Neural cell (in vitro differentiated cells): ENCODE results near the gene SLC25A21. TPM values are rescaled to one million over a fixed set of nuclear protein-coding genes. Genes with fewer than 3 reads are reported as not detected.

Experiments used
- H2AFZ ChIP-seq: fragments of 200-600, 300-800 bp; sonication (generic), shearing (Covaris generic); 2 replicates; pipeline ENCODE4 v1.6.0; 2014; ENCODE audit warnings: low read depth, mild to moderate bottlenecking, antibody characterized with exemption, low read length, moderate library complexity
- H3F3A ChIP-seq: fragments of 200-600 bp; shearing (Covaris generic); 2 replicates; pipeline ENCODE4 v1.6.1; 2016; ENCODE audit warnings: mild to moderate bottlenecking, moderate library complexity, mixed read lengths, antibody characterized with exemption, low read length; ENCODE audit not compliant: insufficient read depth, poor library complexity, severe bottlenecking
- H3K27ac ChIP-seq: fragments of 200-600, 300-800 bp; sonication (generic), shearing (Covaris generic); 2 replicates; pipeline ENCODE4 v1.5.1; 2014; ENCODE audit warnings: mild to moderate bottlenecking, low read length, moderate library complexity
- H3K27me3 ChIP-seq: fragments of 300-800, 200-600 bp; sonication (generic), shearing (Covaris generic); 2 replicates; pipeline ENCODE4 v1.6.0; 2014; ENCODE audit warnings: mild to moderate bottlenecking, low read depth, low read length, moderate library complexity; ENCODE audit not compliant: insufficient read depth
- H3K36me3 ChIP-seq: fragments of 300-800, 200-600 bp; sonication (generic), shearing (Covaris generic); 2 replicates; pipeline ENCODE4 v1.5.1; 2014; ENCODE audit warnings: mild to moderate bottlenecking, antibody characterized with exemption, low read length, moderate library complexity; ENCODE audit not compliant: insufficient read depth
- H3K4me2 ChIP-seq: fragments of 300-800, 200-600 bp; sonication (generic), shearing (Covaris generic); 2 replicates; pipeline ENCODE4 v1.6.0; 2014; ENCODE audit warnings: mild to moderate bottlenecking, low read length
- H3K4me3 ChIP-seq: fragments of 300-800, 200-600 bp; sonication (generic), shearing (Covaris generic); 2 replicates; pipeline ENCODE4 v1.5.1; 2014; ENCODE audit warnings: mild to moderate bottlenecking, low read length, moderate library complexity
- H3K79me2 ChIP-seq: fragments of 200-600 bp; shearing (Covaris generic); replicated peaks from 2 replicates; pipeline ENCODE4 v1.6.0; 2014; ENCODE audit warnings: mild to moderate bottlenecking, low read length, moderate library complexity; ENCODE audit not compliant: insufficient read depth
- H3K9ac ChIP-seq: fragments of 300-800, 200-600 bp; sonication (generic), shearing (Covaris generic); 2 replicates; pipeline ENCODE4 v1.6.1; 2016; ENCODE audit warnings: mild to moderate bottlenecking, low read length, mixed read lengths
- H3K9me2 ChIP-seq: fragments of 200-600 bp; shearing (Covaris generic); 2 replicates; pipeline ENCODE4 v1.6.1; 2016; ENCODE audit warnings: mild to moderate bottlenecking, low read length, mixed read lengths; ENCODE audit not compliant: insufficient read depth
- H3K9me3 ChIP-seq: fragments of 200-600, 300-800 bp; sonication (generic), shearing (Covaris generic); 2 replicates; pipeline ENCODE4 v1.6.1; 2016; ENCODE audit warnings: mild to moderate bottlenecking, mixed run types, low read length, moderate library complexity, mixed read lengths
- H4K20me1 ChIP-seq: fragments of 200-600 bp; shearing (Covaris generic); 2 replicates; pipeline ENCODE4 v1.6.1; 2016; ENCODE audit warnings: mild to moderate bottlenecking, mixed run types; ENCODE audit not compliant: insufficient read depth
- EP300 ChIP-seq: fragments of 450-650 bp; conservative IDR thresholded peaks from 2 replicates; pipeline ENCODE4 v1.6.1; 2014; ENCODE audit warnings: antibody characterized with exemption, mild to moderate bottlenecking, moderate library complexity; ENCODE audit not compliant: poor library complexity, severe bottlenecking
- EZH2 ChIP-seq: fragments of 200-600, 300-800 bp; shearing (Covaris generic), sonication (generic); IDR thresholded peaks from 2 replicates; pipeline ENCODE4 v1.6.1; 2014; ENCODE audit warnings: antibody characterized with exemption, low read length, borderline replicate concordance, mild to moderate bottlenecking; ENCODE audit not compliant: insufficient read depth, poor library complexity, severe bottlenecking
- MXI1 ChIP-seq: fragments of 450-650 bp; conservative IDR thresholded peaks from 2 replicates; pipeline ENCODE4 v1.6.1; 2014; ENCODE audit warnings: antibody characterized with exemption, mild to moderate bottlenecking; ENCODE audit not compliant: poor library complexity, severe bottlenecking
- POLR2AphosphoS5 ChIP-seq: IDR thresholded peaks from 2 replicates; pipeline ENCODE4 v1.6.1; 2012
- RAD21 ChIP-seq: fragments of 450-650 bp; conservative IDR thresholded peaks from 2 replicates; pipeline ENCODE4 v1.6.1; 2014; ENCODE audit warnings: antibody characterized with exemption, mild to moderate bottlenecking, moderate library complexity
- SMC3 ChIP-seq: fragments of 450-650 bp; conservative IDR thresholded peaks from 2 replicates; pipeline ENCODE4 v1.6.1; 2014; ENCODE audit warnings: antibody characterized with exemption, mild to moderate bottlenecking, moderate library complexity; ENCODE audit not compliant: poor library complexity
- TAF1 ChIP-seq: IDR thresholded peaks from 2 replicates; pipeline ENCODE4 v1.6.1; 2012; ENCODE audit warnings: low read depth
- polyA plus RNA-seq: library from polyadenylated mRNA; depleted of rRNA; stranded (reverse); fragments of >200 nt; gene quantifications from 2 replicates; pipeline ENCODE4 v1.2.3, GENCODE V29; 2014
- TF ChIP-seq, protein P1 (sequence below): IDR thresholded peaks from 2 replicates; pipeline ENCODE4 v1.6.1; 2012; ENCODE audit warnings: borderline replicate concordance
- TF ChIP-seq, protein P2 (sequence below): fragments of 450-650 bp; IDR thresholded peaks from 2 replicates; pipeline ENCODE4 v1.5.1; 2014; ENCODE audit warnings: antibody characterized with exemption, mild to moderate bottlenecking, moderate library complexity; ENCODE audit not compliant: poor library complexity, severe bottlenecking

The SLC25A21 gene
- polyA plus RNA-seq, 1 donor from 2014 or later, result 0.35 TPM

DNA sequence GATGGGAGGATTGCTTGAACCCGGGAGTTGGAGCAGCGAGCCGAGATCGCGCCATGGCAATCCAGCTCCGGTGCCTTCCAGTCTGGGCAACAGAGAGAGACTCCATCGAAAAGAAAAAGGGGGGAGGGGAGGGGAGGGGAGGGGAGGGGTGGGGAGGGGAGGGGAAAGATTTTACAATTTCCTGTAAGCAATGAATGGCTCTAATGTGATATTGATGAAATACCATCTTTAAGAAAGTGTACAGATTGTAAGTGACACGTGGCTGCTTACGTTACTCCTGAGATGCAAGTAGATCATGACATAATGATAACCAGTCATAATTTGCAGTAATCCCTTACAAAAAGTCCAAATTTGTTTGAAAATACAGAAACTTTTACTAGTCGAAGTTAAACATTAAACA, 1.4 kb downstream of the SLC25A21 start:
- H3K79me2 ChIP-seq, result no peaks in the 10 kb centered on the region
- TF ChIP-seq, protein P1, sequence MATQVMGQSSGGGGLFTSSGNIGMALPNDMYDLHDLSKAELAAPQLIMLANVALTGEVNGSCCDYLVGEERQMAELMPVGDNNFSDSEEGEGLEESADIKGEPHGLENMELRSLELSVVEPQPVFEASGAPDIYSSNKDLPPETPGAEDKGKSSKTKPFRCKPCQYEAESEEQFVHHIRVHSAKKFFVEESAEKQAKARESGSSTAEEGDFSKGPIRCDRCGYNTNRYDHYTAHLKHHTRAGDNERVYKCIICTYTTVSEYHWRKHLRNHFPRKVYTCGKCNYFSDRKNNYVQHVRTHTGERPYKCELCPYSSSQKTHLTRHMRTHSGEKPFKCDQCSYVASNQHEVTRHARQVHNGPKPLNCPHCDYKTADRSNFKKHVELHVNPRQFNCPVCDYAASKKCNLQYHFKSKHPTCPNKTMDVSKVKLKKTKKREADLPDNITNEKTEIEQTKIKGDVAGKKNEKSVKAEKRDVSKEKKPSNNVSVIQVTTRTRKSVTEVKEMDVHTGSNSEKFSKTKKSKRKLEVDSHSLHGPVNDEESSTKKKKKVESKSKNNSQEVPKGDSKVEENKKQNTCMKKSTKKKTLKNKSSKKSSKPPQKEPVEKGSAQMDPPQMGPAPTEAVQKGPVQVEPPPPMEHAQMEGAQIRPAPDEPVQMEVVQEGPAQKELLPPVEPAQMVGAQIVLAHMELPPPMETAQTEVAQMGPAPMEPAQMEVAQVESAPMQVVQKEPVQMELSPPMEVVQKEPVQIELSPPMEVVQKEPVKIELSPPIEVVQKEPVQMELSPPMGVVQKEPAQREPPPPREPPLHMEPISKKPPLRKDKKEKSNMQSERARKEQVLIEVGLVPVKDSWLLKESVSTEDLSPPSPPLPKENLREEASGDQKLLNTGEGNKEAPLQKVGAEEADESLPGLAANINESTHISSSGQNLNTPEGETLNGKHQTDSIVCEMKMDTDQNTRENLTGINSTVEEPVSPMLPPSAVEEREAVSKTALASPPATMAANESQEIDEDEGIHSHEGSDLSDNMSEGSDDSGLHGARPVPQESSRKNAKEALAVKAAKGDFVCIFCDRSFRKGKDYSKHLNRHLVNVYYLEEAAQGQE, result no peak
- TF ChIP-seq, protein P2, sequence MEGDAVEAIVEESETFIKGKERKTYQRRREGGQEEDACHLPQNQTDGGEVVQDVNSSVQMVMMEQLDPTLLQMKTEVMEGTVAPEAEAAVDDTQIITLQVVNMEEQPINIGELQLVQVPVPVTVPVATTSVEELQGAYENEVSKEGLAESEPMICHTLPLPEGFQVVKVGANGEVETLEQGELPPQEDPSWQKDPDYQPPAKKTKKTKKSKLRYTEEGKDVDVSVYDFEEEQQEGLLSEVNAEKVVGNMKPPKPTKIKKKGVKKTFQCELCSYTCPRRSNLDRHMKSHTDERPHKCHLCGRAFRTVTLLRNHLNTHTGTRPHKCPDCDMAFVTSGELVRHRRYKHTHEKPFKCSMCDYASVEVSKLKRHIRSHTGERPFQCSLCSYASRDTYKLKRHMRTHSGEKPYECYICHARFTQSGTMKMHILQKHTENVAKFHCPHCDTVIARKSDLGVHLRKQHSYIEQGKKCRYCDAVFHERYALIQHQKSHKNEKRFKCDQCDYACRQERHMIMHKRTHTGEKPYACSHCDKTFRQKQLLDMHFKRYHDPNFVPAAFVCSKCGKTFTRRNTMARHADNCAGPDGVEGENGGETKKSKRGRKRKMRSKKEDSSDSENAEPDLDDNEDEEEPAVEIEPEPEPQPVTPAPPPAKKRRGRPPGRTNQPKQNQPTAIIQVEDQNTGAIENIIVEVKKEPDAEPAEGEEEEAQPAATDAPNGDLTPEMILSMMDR, result no peak
- TF ChIP-seq SMC3, result no peak
- TF ChIP-seq RAD21, result no peak
- no peak for TF ChIP-seq TAF1
- TF ChIP-seq EZH2, result no peak
- TF ChIP-seq EP300, result no peak
- TF ChIP-seq MXI1, result no peak
- TF ChIP-seq POLR2AphosphoS5, result no peak
- H4K20me1 ChIP-seq, result no peaks in the 10 kb centered on the region
- no peak overlapping the region for H3K4me2 ChIP-seq
- peaks cover 5% of the 10 kb centered on the region for H3K27me3 ChIP-seq
- no peaks in the 10 kb centered on the region for H3K9me3 ChIP-seq
- H3K4me3 ChIP-seq, result no peak overlapping the region
- no peak overlapping the region for H3K9ac ChIP-seq
- H3K27ac ChIP-seq, result no peak overlapping the region
- no peaks in the 10 kb centered on the region for H3F3A ChIP-seq
- H3K9me2 ChIP-seq, result no peaks in the 10 kb centered on the region
- H2AFZ ChIP-seq, result no peak overlapping the region
- H3K36me3 ChIP-seq, result no peaks in the 10 kb centered on the region

GRCh38 chr14:37170237-37170636, 2.2 kb downstream of the SLC25A21 start:
- TF ChIP-seq EZH2 (no peak), SMC3 (no peak)
- TF ChIP-seq, protein P1, result no peak
- no peak overlapping the region for H3K9ac ChIP-seq
- H3K9me3 ChIP-seq, result no peaks in the 10 kb centered on the region
- no peak overlapping the region for H3K27ac ChIP-seq
- H4K20me1 ChIP-seq, result no peaks in the 10 kb centered on the region
- no peak overlapping the region for H3K4me2 ChIP-seq
- no peak overlapping the region for H2AFZ ChIP-seq
- no peaks in the 10 kb centered on the region for H3F3A ChIP-seq
- no peaks in the 10 kb centered on the region for H3K79me2 ChIP-seq
- H3K27me3 ChIP-seq, result peaks cover 5% of the 10 kb centered on the region
- no peaks in the 10 kb centered on the region for H3K36me3 ChIP-seq
- no peak overlapping the region for H3K4me3 ChIP-seq
- no peaks in the 10 kb centered on the region for H3K9me2 ChIP-seq
